ENCODE results near the gene PELI1.

DNA sequence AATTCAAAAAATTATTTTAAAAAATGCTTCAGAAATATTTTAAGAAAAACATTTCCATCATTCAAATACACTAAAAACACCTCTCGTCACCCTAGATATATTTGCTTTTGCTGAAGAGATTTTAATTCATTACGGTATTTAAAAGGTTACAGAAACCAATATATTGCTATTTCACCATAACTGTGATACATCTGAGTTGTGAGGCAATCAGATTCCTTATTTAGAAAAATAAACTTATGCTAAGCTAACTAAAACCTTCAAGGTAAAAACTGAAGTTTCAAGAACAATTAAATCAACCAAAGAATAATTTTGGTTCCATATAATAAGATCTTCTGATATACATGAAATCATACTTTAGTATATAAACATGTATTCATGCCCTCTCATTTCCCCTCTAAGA is 32.8 kb downstream of the PELI1 start:
- TF ChIP-seq, protein P1, sequence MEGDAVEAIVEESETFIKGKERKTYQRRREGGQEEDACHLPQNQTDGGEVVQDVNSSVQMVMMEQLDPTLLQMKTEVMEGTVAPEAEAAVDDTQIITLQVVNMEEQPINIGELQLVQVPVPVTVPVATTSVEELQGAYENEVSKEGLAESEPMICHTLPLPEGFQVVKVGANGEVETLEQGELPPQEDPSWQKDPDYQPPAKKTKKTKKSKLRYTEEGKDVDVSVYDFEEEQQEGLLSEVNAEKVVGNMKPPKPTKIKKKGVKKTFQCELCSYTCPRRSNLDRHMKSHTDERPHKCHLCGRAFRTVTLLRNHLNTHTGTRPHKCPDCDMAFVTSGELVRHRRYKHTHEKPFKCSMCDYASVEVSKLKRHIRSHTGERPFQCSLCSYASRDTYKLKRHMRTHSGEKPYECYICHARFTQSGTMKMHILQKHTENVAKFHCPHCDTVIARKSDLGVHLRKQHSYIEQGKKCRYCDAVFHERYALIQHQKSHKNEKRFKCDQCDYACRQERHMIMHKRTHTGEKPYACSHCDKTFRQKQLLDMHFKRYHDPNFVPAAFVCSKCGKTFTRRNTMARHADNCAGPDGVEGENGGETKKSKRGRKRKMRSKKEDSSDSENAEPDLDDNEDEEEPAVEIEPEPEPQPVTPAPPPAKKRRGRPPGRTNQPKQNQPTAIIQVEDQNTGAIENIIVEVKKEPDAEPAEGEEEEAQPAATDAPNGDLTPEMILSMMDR (IDR thresholded peaks at IDR 0.05; ENCODE audit: low read length): no peak
- TF ChIP-seq EZH2 (IDR thresholded peaks at IDR 0.05; ENCODE audit: borderline replicate concordance, low read length): no peak
